SIG-M5 (cell line): ENCODE data around the gene LRRC75B.

Experiments used
- DNase-seq: peaks from one replicate; lab custom pipeline; 2025; lab: John Stamatoyannopoulos, UW

The LRRC75B gene

GRCh38 chr22:24585461-24585860 is 7.4 kb downstream of the LRRC75B start:
- DNase-seq, result no peak

- no peak for DNase-seq
Observed at GRCh38 chr22:24584871-24585411, 7.9 kb downstream of the LRRC75B start.

- DNase-seq, result no peak
Observed at GRCh38 chr22:24584166-24584790, 8.6 kb downstream of the LRRC75B start.

GRCh38 chr22:24583221-24584165 is 9.4 kb downstream of the LRRC75B start:
- no peak for DNase-seq

- DNase-seq, result no peak
Observed at GRCh38 chr22:24582056-24582814, 10.6 kb downstream of the LRRC75B start.

GRCh38 chr22:24580276-24580675 is 12.6 kb downstream of the LRRC75B start:
- DNase-seq, result no peak

GRCh38 chr22:24579258-24579601 is 13.6 kb downstream of the LRRC75B start:
- no peak for DNase-seq

GRCh38 chr22:24578355-24579257 is 14.3 kb downstream of the LRRC75B start:
- no peak for DNase-seq

- no peak for DNase-seq
Observed at GRCh38 chr22:24576778-24577177, 16.1 kb downstream of the LRRC75B start.

GRCh38 chr22:24571266-24571665 is 21.6 kb downstream of the LRRC75B start:
- no peak for DNase-seq

GRCh38 chr22:24567668-24568067 is 25.2 kb downstream of the LRRC75B start:
- DNase-seq, result no peak

- no peak for DNase-seq
Observed at GRCh38 chr22:24566899-24567511, 25.9 kb downstream of the LRRC75B start.

- no peak for DNase-seq
Observed at GRCh38 chr22:24565077-24565476, 27.8 kb downstream of the LRRC75B start.

GRCh38 chr22:24564376-24565058 is 28.4 kb downstream of the LRRC75B start:
- DNase-seq, result no peak

GRCh38 chr22:24563246-24563645 is 29.6 kb downstream of the LRRC75B start:
- DNase-seq, result no peak

- no peak for DNase-seq
Observed at GRCh38 chr22:24559471-24559870, 33.4 kb downstream of the LRRC75B start.

- DNase-seq, result peak; percentile 83
Observed at GRCh38 chr22:24555165-24556039, 37.5 kb downstream of the LRRC75B start, which contains the start of gene SNRPD3. Gene SNRPD3 (plus strand): TSS chr22:24555999. CDS start chr22:24557675, 1,676 bp downstream.

- no peak for DNase-seq
Observed at GRCh38 chr22:24554313-24555164, 38.3 kb downstream of the LRRC75B start, which contains the start of gene GUCD1. Gene GUCD1 (minus strand): TSS chr22:24555138. CDS start chr22:24554991, 147 bp downstream.
